Osteoblast (primary cell): ENCODE measurements around the gene CCDC102A. TPM values are rescaled to one million over a fixed set of nuclear protein-coding genes. Genes with fewer than 3 reads are reported as not detected.

Experiments
- DNase-seq: peaks from one replicate; pipeline ENCODE4 v3.0.0; 2011; ENCODE audit warnings: low spot score, mixed read lengths; ENCODE audit not compliant: insufficient read length; ENCODE audit errors: missing footprints
- H2AFZ ChIP-seq: 2 replicates; pipeline ENCODE4 v1.6.0; 2011; ENCODE audit warnings: mild to moderate bottlenecking, low read length
- H3K27ac ChIP-seq: 2 replicates; pipeline ENCODE4 v1.5.1; 2011; ENCODE audit warnings: mild to moderate bottlenecking, low read depth, low read length, moderate library complexity
- H3K27me3 ChIP-seq: 2 replicates; pipeline ENCODE4 v1.6.0; 2012; ENCODE audit warnings: mild to moderate bottlenecking, control low read depth, inconsistent platforms, low read length, moderate library complexity; ENCODE audit not compliant: insufficient read depth
- H3K36me3 ChIP-seq: 2 replicates; pipeline ENCODE4 v1.5.1; 2011; ENCODE audit warnings: mild to moderate bottlenecking, low read length, control low read depth, moderate library complexity; ENCODE audit not compliant: insufficient read depth
- H3K4me1 ChIP-seq: 2 replicates; pipeline ENCODE4 v1.5.1; 2011; ENCODE audit warnings: mild to moderate bottlenecking, low read length, control low read depth, moderate library complexity; ENCODE audit not compliant: insufficient read depth
- H3K4me2 ChIP-seq: 2 replicates; pipeline ENCODE4 v1.6.0; 2011; ENCODE audit warnings: mild to moderate bottlenecking, low read length; ENCODE audit not compliant: insufficient read depth
- H3K4me3 ChIP-seq: fragments of 200-600 bp; sonication (generic); 3 replicates; pipeline ENCODE4 v1.5.1; 2012; ENCODE audit warnings: mild to moderate bottlenecking, low read length, inconsistent platforms; ENCODE audit not compliant: insufficient read depth
- H3K79me2 ChIP-seq: 2 replicates; pipeline ENCODE4 v1.6.0; 2012; ENCODE audit warnings: mild to moderate bottlenecking, low read length, control low read depth, inconsistent platforms; ENCODE audit not compliant: insufficient read depth
- H3K9me3 ChIP-seq: 2 replicates; pipeline ENCODE4 v1.5.1; 2011; ENCODE audit warnings: low read depth, low read length, control low read depth
- H4K20me1 ChIP-seq: 2 replicates; pipeline ENCODE4 v1.6.0; 2012; ENCODE audit warnings: mild to moderate bottlenecking, low read length, control low read depth; ENCODE audit not compliant: insufficient read depth
- total RNA-seq: library from RNA; depleted of rRNA; stranded (reverse); fragments of >200 nt; gene quantifications from 2 replicates; pipeline ENCODE4 v1.2.3, GENCODE V29; 2012
- TF ChIP-seq, protein P1 (sequence below): IDR thresholded peaks from 2 replicates; pipeline ENCODE4 v1.5.1; 2011; ENCODE audit warnings: mild to moderate bottlenecking, low read depth, low read length, moderate library complexity; ENCODE audit errors: extremely low read depth

CCDC102A gene
- total RNA-seq, 1 donor = 9.8 TPM

- no peak overlapping the region for H3K4me3 ChIP-seq
- H3K27me3 ChIP-seq = peaks cover 7% of the 10 kb centered on the region
- H3K4me2 ChIP-seq = no peak overlapping the region
- no peaks in the 10 kb centered on the region for H3K9me3 ChIP-seq
- H3K4me1 ChIP-seq = no peaks in the 10 kb centered on the region
- H3K27ac ChIP-seq = no peak overlapping the region
- H3K79me2 ChIP-seq = no peaks in the 10 kb centered on the region
- DNase-seq = no peak
- H2AFZ ChIP-seq = no peak overlapping the region
- no peaks in the 10 kb centered on the region for H4K20me1 ChIP-seq
- no peaks in the 10 kb centered on the region for H3K36me3 ChIP-seq
- TF ChIP-seq, protein P1, sequence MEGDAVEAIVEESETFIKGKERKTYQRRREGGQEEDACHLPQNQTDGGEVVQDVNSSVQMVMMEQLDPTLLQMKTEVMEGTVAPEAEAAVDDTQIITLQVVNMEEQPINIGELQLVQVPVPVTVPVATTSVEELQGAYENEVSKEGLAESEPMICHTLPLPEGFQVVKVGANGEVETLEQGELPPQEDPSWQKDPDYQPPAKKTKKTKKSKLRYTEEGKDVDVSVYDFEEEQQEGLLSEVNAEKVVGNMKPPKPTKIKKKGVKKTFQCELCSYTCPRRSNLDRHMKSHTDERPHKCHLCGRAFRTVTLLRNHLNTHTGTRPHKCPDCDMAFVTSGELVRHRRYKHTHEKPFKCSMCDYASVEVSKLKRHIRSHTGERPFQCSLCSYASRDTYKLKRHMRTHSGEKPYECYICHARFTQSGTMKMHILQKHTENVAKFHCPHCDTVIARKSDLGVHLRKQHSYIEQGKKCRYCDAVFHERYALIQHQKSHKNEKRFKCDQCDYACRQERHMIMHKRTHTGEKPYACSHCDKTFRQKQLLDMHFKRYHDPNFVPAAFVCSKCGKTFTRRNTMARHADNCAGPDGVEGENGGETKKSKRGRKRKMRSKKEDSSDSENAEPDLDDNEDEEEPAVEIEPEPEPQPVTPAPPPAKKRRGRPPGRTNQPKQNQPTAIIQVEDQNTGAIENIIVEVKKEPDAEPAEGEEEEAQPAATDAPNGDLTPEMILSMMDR = no peak
These were observed 31.9 kb upstream of the CCDC102A start for GRCh38 chr16:57568173-57568678.

- H3K9me3 ChIP-seq = no peaks in the 10 kb centered on the region
- no peak for DNase-seq
- no peaks in the 10 kb centered on the region for H4K20me1 ChIP-seq
- H3K4me3 ChIP-seq = no peak overlapping the region
- H3K79me2 ChIP-seq = no peaks in the 10 kb centered on the region
- H3K4me2 ChIP-seq = no peak overlapping the region
- no peak overlapping the region for H2AFZ ChIP-seq
- H3K4me1 ChIP-seq = no peaks in the 10 kb centered on the region
- TF ChIP-seq, protein P1 = no peak
- H3K27ac ChIP-seq = no peak overlapping the region
- H3K27me3 ChIP-seq = peaks cover 7% of the 10 kb centered on the region
- H3K36me3 ChIP-seq = no peaks in the 10 kb centered on the region
These were observed 31.3 kb upstream of the CCDC102A start for GRCh38 chr16:57567691-57568090.

- TF ChIP-seq, protein P1 = no peak
- H3K27me3 ChIP-seq = peaks cover 7% of the 10 kb centered on the region
- no peaks in the 10 kb centered on the region for H4K20me1 ChIP-seq
- H3K4me1 ChIP-seq = no peaks in the 10 kb centered on the region
- H3K4me3 ChIP-seq = no peak overlapping the region
- no peak overlapping the region for H2AFZ ChIP-seq
- no peak overlapping the region for H3K4me2 ChIP-seq
- no peak overlapping the region for H3K27ac ChIP-seq
- no peaks in the 10 kb centered on the region for H3K36me3 ChIP-seq
- no peaks in the 10 kb centered on the region for H3K79me2 ChIP-seq
- no peak for DNase-seq
- H3K9me3 ChIP-seq = no peaks in the 10 kb centered on the region
These were observed 30.1 kb upstream of the CCDC102A start for GRCh38 chr16:57566436-57566835.

- no peaks in the 10 kb centered on the region for H3K79me2 ChIP-seq
- no peaks in the 10 kb centered on the region for H4K20me1 ChIP-seq
- no peak overlapping the region for H3K27ac ChIP-seq
- H3K36me3 ChIP-seq = no peaks in the 10 kb centered on the region
- DNase-seq = no peak
- H2AFZ ChIP-seq = no peak overlapping the region
- H3K4me3 ChIP-seq = no peak overlapping the region
- TF ChIP-seq, protein P1 = no peak
- peaks cover 5% of the 10 kb centered on the region for H3K9me3 ChIP-seq
- no peaks in the 10 kb centered on the region for H3K4me1 ChIP-seq
- no peak overlapping the region for H3K4me2 ChIP-seq
- peaks cover 4% of the 10 kb centered on the region for H3K27me3 ChIP-seq
These were observed 29.1 kb upstream of the CCDC102A start for GRCh38 chr16:57565461-57565860.
